Upper lobe of left lung (tissue), 6 donors: Measurements from ENCODE around the gene HECTD3. TPM values are rescaled to one million over a fixed set of nuclear protein-coding genes. Genes with fewer than 3 reads are reported as not detected.

Experiments used
- ATAC-seq, 2 donors: fragments of 200-7000 bp; cut with Tn5 transposase; one replicate each; pipeline ENCODE4 v1.9.1; 2022; ENCODE audit warnings: mild to moderate bottlenecking in 2 of 2, moderate library complexity in 2 of 2; ENCODE audit not compliant: low FRiP score in 2 of 2
- DNase-seq, 2 donors: peaks; one replicate each; pipeline ENCODE4 v3.0.0-alpha.2; 2019 to 2020
- H3K27ac ChIP-seq, 4 donors: fragments of 200-600 bp; sonication (generic); one replicate each; pipeline ENCODE4 v1.5.1; 2016 to 2019
- H3K27me3 ChIP-seq, 4 donors: fragments of 200-600 bp; sonication (generic); one replicate each; pipeline ENCODE4 v1.5.1; 2017 to 2019
- H3K36me3 ChIP-seq, 4 donors: fragments of 200-600 bp; sonication (generic); one replicate each; pipeline ENCODE4 v1.5.1; 2016 to 2019
- H3K4me1 ChIP-seq, 4 donors: fragments of 200-600 bp; sonication (generic); one replicate each; pipeline ENCODE4 v1.5.1; 2018 to 2019
- H3K4me3 ChIP-seq, 4 donors: fragments of 200-600 bp; sonication (generic); one replicate each; pipeline ENCODE4 v1.5.1; 2017 to 2019; ENCODE audit warnings: mild to moderate bottlenecking in 2 of 4, moderate library complexity in 1 of 4
- H3K9me3 ChIP-seq, 4 donors: fragments of 200-600 bp; sonication (generic); one replicate each; pipeline ENCODE4 v1.5.1; 2018 to 2019
- EP300 ChIP-seq, 4 donors: sonication (generic); formaldehyde crosslinking; IDR thresholded peaks; one replicate each; pipeline ENCODE4 v1.5.1; 2017; ENCODE audit warnings: antibody characterized with exemption in 4 of 4, control low read depth in 2 of 4
- POLR2A ChIP-seq, 4 donors: fragments of 450-650 bp; IDR thresholded peaks; one replicate each; pipeline ENCODE4 v1.5.1; 2016 to 2017; ENCODE audit warnings: antibody characterized with exemption in 4 of 4, mild to moderate bottlenecking in 2 of 4
- POLR2AphosphoS5 ChIP-seq, 2 donors: sonication (generic); formaldehyde crosslinking; IDR thresholded peaks; one replicate each; pipeline ENCODE4 v1.5.1; 2017; ENCODE audit warnings: antibody characterized with exemption in 2 of 2
- WGBS, 2 donors: methylation state at CpG; one replicate each; pipeline ENCODE4 v1.1.5; 2017 to 2018; 5-methylcytosine and 5-hydroxymethylcytosine counted together
- total RNA-seq, 6 donors: library from RNA; depleted of rRNA in 4 of 6; stranded (reverse); fragments of >200 nt in 4 of 6; gene quantifications; one replicate each; pipeline versions ENCODE4 v1.1.0 to v1.2.1, GENCODE V29; 2016 to 2021
- TF ChIP-seq, protein P1 (sequence below), 6 experiments: fragments of 450-650 bp in 4 of 6; fragments of 200-600 bp in 2 of 6; sonication (generic) in 2 of 6; IDR thresholded peaks; one replicate each; pipeline ENCODE4 v1.5.1; 2016 to 2019; ENCODE audit warnings: antibody characterized with exemption in 6 of 6
- donor health status: DM: no; HTN: no; CAD: no; lungs with moderate emphysema.
- donor health status: DM: no; HTN: yes; CAD: no; lungs with severe emphysema.

Gene HECTD3
- 100 to 1,000 TPM in 1 of 6 donors, 10 to 100 TPM in 5; 30.6 to 116 (median 51.2) TPM for total RNA-seq

DNA sequence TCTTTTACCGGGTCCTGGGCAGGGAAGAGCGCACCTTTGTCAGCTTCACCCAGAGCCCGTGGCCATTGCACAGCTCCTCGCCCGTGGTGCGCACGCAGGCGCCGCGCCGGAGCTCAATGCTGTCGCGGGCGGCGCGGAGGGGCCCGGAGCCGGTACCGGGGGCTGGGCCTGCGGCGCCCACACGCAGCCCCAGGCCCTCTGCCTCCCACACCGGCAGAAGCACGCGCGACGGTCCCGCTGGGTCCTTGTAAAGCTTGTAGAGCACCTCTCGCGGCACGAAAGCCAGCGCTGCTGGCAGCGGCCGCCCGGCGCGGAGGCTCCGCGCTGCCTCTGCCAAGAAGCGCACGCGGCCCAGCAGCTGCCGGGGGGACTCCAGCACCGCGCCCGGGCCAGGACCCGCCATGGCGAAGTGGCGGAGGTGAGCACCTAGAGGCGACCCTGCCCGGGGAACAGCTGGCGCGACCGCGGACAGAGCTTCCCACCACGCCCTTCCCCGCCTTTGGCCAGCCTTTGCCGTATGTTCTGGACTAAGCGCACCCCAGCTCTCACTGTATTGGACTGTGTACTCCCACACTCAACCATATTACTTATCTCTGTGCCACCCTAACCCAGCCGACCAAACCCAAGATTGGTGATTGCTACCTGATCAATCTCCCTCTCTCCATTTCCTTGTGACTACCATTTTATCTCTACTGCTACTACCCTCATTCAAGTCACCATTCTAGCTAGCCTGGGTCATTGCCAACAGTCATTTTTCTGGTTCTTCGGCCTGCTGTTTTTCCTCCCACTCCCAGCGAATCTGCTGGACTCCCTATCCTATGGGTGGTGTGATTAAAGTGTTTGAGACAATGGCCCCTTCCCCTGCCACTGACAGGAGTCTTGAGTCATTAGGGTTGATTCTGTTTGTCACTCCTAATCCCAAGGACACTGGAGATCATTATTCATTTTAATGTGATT is at the start of gene HECTD3:
HECTD3 (minus strand) TSS at position 470 of the 957 bp plus-strand sequence; CDS start at position 403, 67 bp downstream.
- peak; percentile 90 to 94 for ATAC-seq
- peak; percentile 92 for DNase-seq
- no peaks in the 10 kb centered on the region for H3K9me3 ChIP-seq
- no peak for TF ChIP-seq EP300 (IDR thresholded peaks at IDR 0.05)
- peak in 2 of 4 donors; percentile 35 to 73 for TF ChIP-seq POLR2A (IDR thresholded peaks at IDR 0.05)
- peak in 1 of 2 donors; percentile 78 for TF ChIP-seq POLR2AphosphoS5 (IDR thresholded peaks at IDR 0.05)
- TF ChIP-seq, protein P1, sequence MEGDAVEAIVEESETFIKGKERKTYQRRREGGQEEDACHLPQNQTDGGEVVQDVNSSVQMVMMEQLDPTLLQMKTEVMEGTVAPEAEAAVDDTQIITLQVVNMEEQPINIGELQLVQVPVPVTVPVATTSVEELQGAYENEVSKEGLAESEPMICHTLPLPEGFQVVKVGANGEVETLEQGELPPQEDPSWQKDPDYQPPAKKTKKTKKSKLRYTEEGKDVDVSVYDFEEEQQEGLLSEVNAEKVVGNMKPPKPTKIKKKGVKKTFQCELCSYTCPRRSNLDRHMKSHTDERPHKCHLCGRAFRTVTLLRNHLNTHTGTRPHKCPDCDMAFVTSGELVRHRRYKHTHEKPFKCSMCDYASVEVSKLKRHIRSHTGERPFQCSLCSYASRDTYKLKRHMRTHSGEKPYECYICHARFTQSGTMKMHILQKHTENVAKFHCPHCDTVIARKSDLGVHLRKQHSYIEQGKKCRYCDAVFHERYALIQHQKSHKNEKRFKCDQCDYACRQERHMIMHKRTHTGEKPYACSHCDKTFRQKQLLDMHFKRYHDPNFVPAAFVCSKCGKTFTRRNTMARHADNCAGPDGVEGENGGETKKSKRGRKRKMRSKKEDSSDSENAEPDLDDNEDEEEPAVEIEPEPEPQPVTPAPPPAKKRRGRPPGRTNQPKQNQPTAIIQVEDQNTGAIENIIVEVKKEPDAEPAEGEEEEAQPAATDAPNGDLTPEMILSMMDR (IDR thresholded peaks at IDR 0.05): peak in 1 of 6 experiments; percentile 13
- peak within 1 kb of the TSS; percentile 88 to 100 (median 98) for H3K4me3 ChIP-seq
- peaks cover 29 to 54% (median 29%) of the 10 kb centered on the region in 4 donors for H3K4me1 ChIP-seq
- H3K36me3 ChIP-seq: peaks cover 24 to 52% (median 31%) of the 10 kb centered on the region in 4 donors
- no peaks in the 10 kb centered on the region for H3K27me3 ChIP-seq
- H3K27ac ChIP-seq: peak within 1 kb of the TSS; percentile 76 to 87 (median 80)
- WGBS, 2 donors: 1 to 2% methylated on average over 22 to 34 of the region's 62 CpGs

DNA sequence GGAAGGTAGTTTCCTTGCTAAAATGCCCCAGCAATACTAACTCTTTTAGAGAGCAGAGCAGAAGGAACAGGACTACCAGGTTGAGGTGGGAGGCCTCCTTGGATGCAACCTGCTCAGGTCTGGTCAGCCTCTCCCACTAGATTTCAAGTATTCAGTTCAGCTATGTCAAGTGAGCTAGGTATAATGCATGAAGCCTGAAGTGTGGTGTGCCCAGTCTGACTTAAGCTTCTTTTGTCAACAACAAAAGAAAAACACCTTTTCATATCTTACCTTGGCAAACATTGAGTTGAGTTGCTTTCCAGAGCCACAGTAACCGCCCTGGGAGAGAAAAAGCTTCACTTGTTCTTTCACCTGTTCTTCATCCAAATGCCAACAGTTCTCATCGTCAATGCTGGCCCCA is 48.7 kb upstream of the HECTD3 start:
- H3K27ac ChIP-seq: no peak overlapping the region
- H3K4me1 ChIP-seq: no peaks in the 10 kb centered on the region
- H3K27me3 ChIP-seq: no peaks in the 10 kb centered on the region
- H3K4me3 ChIP-seq: no peak overlapping the region
- peaks cover 0 to 4% (median 0%) of the 10 kb centered on the region in 4 donors for H3K36me3 ChIP-seq
- ATAC-seq (peak in 1 of 2 donors; percentile 51), DNase-seq (no peak)
- no peaks in the 10 kb centered on the region for H3K9me3 ChIP-seq
- TF ChIP-seq EP300 (IDR thresholded peaks at IDR 0.05) (no peak), POLR2A (IDR thresholded peaks at IDR 0.05) (no peak), POLR2AphosphoS5 (IDR thresholded peaks at IDR 0.05) (no peak)
- TF ChIP-seq, protein P1 (IDR thresholded peaks at IDR 0.05): no peak
- 62 to 73% methylated on average over 2 of the region's 2 CpGs for WGBS, 2 donors

DNA sequence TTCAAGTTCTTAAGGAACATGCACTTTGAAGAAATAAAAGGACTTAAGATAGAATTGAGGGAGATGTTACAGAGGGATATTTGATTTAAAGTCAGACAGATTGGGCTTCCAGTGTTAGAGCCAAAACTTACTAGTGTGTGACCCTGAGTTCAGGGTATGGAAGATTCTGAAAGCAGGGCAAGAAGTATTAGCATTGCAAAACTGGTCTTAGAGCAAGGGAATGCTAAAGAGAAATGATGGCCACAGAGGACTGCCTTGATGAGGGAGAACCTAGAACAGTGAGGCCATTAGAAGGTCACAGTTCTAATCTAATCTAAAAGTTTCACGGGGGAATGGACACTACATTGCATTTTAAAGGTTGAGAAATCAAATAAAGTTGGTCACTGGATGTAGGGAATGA is 46.4 kb upstream of the HECTD3 start:
- H3K27ac ChIP-seq: no peak overlapping the region
- ATAC-seq (no peak), DNase-seq (no peak)
- H3K4me1 ChIP-seq: no peaks in the 10 kb centered on the region
- H3K4me3 ChIP-seq: no peak overlapping the region
- H3K9me3 ChIP-seq: no peaks in the 10 kb centered on the region
- H3K27me3 ChIP-seq: no peaks in the 10 kb centered on the region
- TF ChIP-seq POLR2A (IDR thresholded peaks at IDR 0.05): no peak
- no peak for TF ChIP-seq POLR2AphosphoS5 (IDR thresholded peaks at IDR 0.05)
- TF ChIP-seq EP300 (IDR thresholded peaks at IDR 0.05): no peak
- TF ChIP-seq, protein P1 (IDR thresholded peaks at IDR 0.05): no peak
- 85 to 90% methylated on average over 1 of the region's 1 CpG for WGBS, 2 donors
- H3K36me3 ChIP-seq: peaks cover 0 to 4% (median 0%) of the 10 kb centered on the region in 4 donors

DNA sequence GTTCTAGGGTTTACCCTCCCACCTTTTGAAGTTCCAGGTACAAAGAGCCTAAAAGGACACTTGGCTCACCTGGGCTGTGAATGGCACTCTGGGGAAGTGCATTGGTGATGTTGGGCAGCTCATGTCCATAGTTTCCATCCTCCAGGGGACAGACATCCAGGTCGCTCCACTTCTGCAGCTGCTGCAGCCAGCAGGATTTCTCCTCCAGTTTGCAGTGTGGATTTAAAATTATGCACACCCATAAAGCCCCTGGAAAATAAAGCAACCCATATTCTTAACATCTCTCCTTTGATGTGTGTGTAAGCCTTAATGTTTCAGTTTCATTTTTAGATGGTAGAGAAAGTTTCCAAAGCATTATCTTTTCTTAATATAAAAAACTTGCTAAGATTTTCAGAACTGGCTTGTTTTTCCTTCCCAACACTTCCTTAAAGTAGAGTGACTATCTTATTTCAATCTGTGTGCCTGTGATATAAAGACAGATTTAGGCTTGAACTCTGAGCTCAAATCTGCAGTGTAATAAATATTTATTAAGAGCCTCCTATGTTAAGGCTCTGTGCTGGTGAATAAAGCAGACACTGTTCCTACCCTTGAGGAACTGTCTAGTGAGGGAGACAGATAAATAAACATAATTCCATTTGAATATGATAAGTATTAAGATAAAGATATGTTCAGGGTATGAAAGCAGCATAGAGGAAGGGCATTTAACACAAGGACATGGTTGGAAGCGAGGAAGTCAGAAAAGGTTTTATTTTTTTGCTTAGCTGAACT is 40.1 kb upstream of the HECTD3 start:
- no peaks in the 10 kb centered on the region for H3K36me3 ChIP-seq
- peak overlapping the region in 1 of 4 donors; percentile 43 for H3K27ac ChIP-seq
- ATAC-seq (no peak), DNase-seq (no peak)
- peaks cover 0 to 10% (median 3%) of the 10 kb centered on the region in 4 donors for H3K4me1 ChIP-seq
- H3K9me3 ChIP-seq: no peaks in the 10 kb centered on the region
- no peaks in the 10 kb centered on the region for H3K27me3 ChIP-seq
- 66 to 74% methylated on average over 2 of the region's 2 CpGs for WGBS, 2 donors
- no peak for TF ChIP-seq POLR2AphosphoS5 (IDR thresholded peaks at IDR 0.05)
- TF ChIP-seq, protein P1 (IDR thresholded peaks at IDR 0.05): no peak
- TF ChIP-seq EP300 (IDR thresholded peaks at IDR 0.05): no peak
- TF ChIP-seq POLR2A (IDR thresholded peaks at IDR 0.05): no peak
- H3K4me3 ChIP-seq: no peak overlapping the region
